Suprapubic skin (tissue), 4 donors: ENCODE data around the gene PDE4B. TPM values are rescaled to one million over a fixed set of nuclear protein-coding genes. Genes with fewer than 3 reads are reported as not detected.

Experiments used
- DNase-seq, 2 donors: peaks; one replicate each; pipeline ENCODE4 v3.0.0-alpha.2; 2019; ENCODE audit warnings: low spot score in 2 of 2
- H3K27ac ChIP-seq: fragments of 200-600 bp; sonication (generic); one replicate; pipeline ENCODE4 v1.5.1; 2019
- H3K27me3 ChIP-seq: fragments of 200-600 bp; sonication (generic); one replicate; pipeline ENCODE4 v1.5.1; 2019
- H3K36me3 ChIP-seq: fragments of 200-600 bp; sonication (generic); one replicate; pipeline ENCODE4 v1.5.1; 2019
- H3K4me1 ChIP-seq: fragments of 200-600 bp; sonication (generic); one replicate; pipeline ENCODE4 v1.5.1; 2019
- H3K4me3 ChIP-seq: fragments of 200-600 bp; sonication (generic); one replicate; pipeline ENCODE4 v1.5.1; 2019; ENCODE audit warnings: mild to moderate bottlenecking
- H3K9me3 ChIP-seq: fragments of 200-600 bp; sonication (generic); one replicate; pipeline ENCODE4 v1.5.1; 2019
- CTCF ChIP-seq, 2 donors: fragments of 200-600 bp in 1 of 2; fragments of 450-650 bp in 1 of 2; sonication (generic) in 1 of 2; IDR thresholded peaks; one replicate each; pipeline ENCODE4 v1.5.1; 2016 to 2019; ENCODE audit warnings: antibody characterized with exemption in 2 of 2, mild to moderate bottlenecking in 1 of 2, moderate library complexity in 1 of 2
- EP300 ChIP-seq: sonication (generic); formaldehyde crosslinking; IDR thresholded peaks from one replicate; pipeline ENCODE4 v1.6.1; 2017; ENCODE audit warnings: antibody characterized with exemption
- POLR2A ChIP-seq, 2 donors: fragments of 450-650 bp; IDR thresholded peaks; one replicate each; pipeline ENCODE4 v1.6.1; 2017; ENCODE audit warnings: antibody characterized with exemption in 2 of 2, mild to moderate bottlenecking in 2 of 2, moderate library complexity in 2 of 2
- POLR2AphosphoS5 ChIP-seq, 3 donors: sonication (generic); formaldehyde crosslinking; IDR thresholded peaks; one replicate each; pipeline ENCODE4 v1.6.1; 2017; ENCODE audit warnings: antibody characterized with exemption in 3 of 3
- WGBS: methylation state at CpG from one replicate; pipeline ENCODE4 v1.1.5; 2018; 5-methylcytosine and 5-hydroxymethylcytosine counted together
- total RNA-seq, 4 donors: library from RNA; depleted of rRNA; stranded (reverse); fragments of >200 nt; gene quantifications; one replicate each; pipeline ENCODE4 v1.1.0, GENCODE V29; 2016

PDE4B gene
- total RNA-seq, 4 donors from 2014 or later = 14.2 to 27.6 (median 16.7) TPM

GRCh38 chr1:66166753-66167152 is 374.1 kb downstream of the PDE4B start:
- Histone ChIP-seq H3K9me3 (no peaks in the 10 kb centered on the region), H3K36me3 (no peaks in the 10 kb centered on the region), H3K27me3 (no peaks in the 10 kb centered on the region), H3K4me3 (no peak overlapping the region), H3K27ac (no peak overlapping the region), H3K4me1 (no peaks in the 10 kb centered on the region)
- WGBS = 89% methylated on average over 3 of the region's 3 CpGs
- TF ChIP-seq POLR2AphosphoS5 (IDR thresholded peaks at IDR 0.05) (no peak), EP300 (no peak), POLR2A (IDR thresholded peaks at IDR 0.05) (no peak), CTCF (IDR thresholded peaks at IDR 0.05) (no peak)
- DNase-seq = no peak

- TF ChIP-seq CTCF (IDR thresholded peaks at IDR 0.05) (no peak), POLR2A (IDR thresholded peaks at IDR 0.05) (no peak)
- DNase-seq = no peak
- Histone ChIP-seq H3K4me1 (no peaks in the 10 kb centered on the region), H3K36me3 (no peaks in the 10 kb centered on the region), H3K27me3 (no peaks in the 10 kb centered on the region), H3K27ac (no peak overlapping the region), H3K9me3 (no peaks in the 10 kb centered on the region), H3K4me3 (no peak overlapping the region)
Measured at GRCh38 chr1:66167267-66167666, 374.6 kb downstream of the PDE4B start.

GRCh38 chr1:66168467-66168887 is 375.8 kb downstream of the PDE4B start:
- Histone ChIP-seq H3K27ac (no peak overlapping the region), H3K4me3 (no peak overlapping the region), H3K9me3 (no peaks in the 10 kb centered on the region), H3K4me1 (no peaks in the 10 kb centered on the region), H3K27me3 (no peaks in the 10 kb centered on the region), H3K36me3 (no peaks in the 10 kb centered on the region)
- 71% methylated on average over 5 of the region's 5 CpGs for WGBS
- DNase-seq = no peak
- TF ChIP-seq POLR2A (IDR thresholded peaks at IDR 0.05) (no peak), POLR2AphosphoS5 (IDR thresholded peaks at IDR 0.05) (no peak), EP300 (no peak), CTCF (IDR thresholded peaks at IDR 0.05) (no peak)

- WGBS = 37% methylated on average over 6 of the region's 6 CpGs
- Histone ChIP-seq H3K27me3 (no peaks in the 10 kb centered on the region), H3K36me3 (no peaks in the 10 kb centered on the region), H3K9me3 (no peaks in the 10 kb centered on the region), H3K4me3 (no peak overlapping the region), H3K27ac (no peak overlapping the region), H3K4me1 (no peaks in the 10 kb centered on the region)
- DNase-seq = no peak
- no peak for TF ChIP-seq CTCF (IDR thresholded peaks at IDR 0.05)
- TF ChIP-seq POLR2A (IDR thresholded peaks at IDR 0.05) = no peak
- no peak for TF ChIP-seq POLR2AphosphoS5 (IDR thresholded peaks at IDR 0.05)
- no peak for TF ChIP-seq EP300
Measured at GRCh38 chr1:66168948-66169671, 376.4 kb downstream of the PDE4B start.

- 86% methylated on average over 1 of the region's 1 CpG for WGBS
- no peak overlapping the region for H3K27ac ChIP-seq
- no peaks in the 10 kb centered on the region for H3K9me3 ChIP-seq
- no peaks in the 10 kb centered on the region for H3K4me1 ChIP-seq
- H3K27me3 ChIP-seq = no peaks in the 10 kb centered on the region
- H3K36me3 ChIP-seq = no peaks in the 10 kb centered on the region
- TF ChIP-seq CTCF (IDR thresholded peaks at IDR 0.05) (no peak), POLR2A (IDR thresholded peaks at IDR 0.05) (no peak), POLR2AphosphoS5 (IDR thresholded peaks at IDR 0.05) (no peak), EP300 (no peak)
- no peak for DNase-seq
- H3K4me3 ChIP-seq = no peak overlapping the region
Measured at GRCh38 chr1:66172272-66172671, 379.6 kb downstream of the PDE4B start.
